GM19351 (cell line): ENCODE results near the gene MEIS3.

Source experiments
- ATAC-seq: cut with Tn5 transposase; IDR thresholded peaks from one replicate; pipeline ENCODE4 v1.9.1; 2021; ENCODE audit warnings: mild to moderate bottlenecking, moderate library complexity; ENCODE audit not compliant: unreplicated experiment

MEIS3 gene

GRCh38 chr19:47419030-47419783 lies at the start of gene MEIS3:
MEIS3 (minus strand) TSS chr19:47419527; CDS start chr19:47419081, 446 bp downstream.
- ATAC-seq: no peak

DNA sequence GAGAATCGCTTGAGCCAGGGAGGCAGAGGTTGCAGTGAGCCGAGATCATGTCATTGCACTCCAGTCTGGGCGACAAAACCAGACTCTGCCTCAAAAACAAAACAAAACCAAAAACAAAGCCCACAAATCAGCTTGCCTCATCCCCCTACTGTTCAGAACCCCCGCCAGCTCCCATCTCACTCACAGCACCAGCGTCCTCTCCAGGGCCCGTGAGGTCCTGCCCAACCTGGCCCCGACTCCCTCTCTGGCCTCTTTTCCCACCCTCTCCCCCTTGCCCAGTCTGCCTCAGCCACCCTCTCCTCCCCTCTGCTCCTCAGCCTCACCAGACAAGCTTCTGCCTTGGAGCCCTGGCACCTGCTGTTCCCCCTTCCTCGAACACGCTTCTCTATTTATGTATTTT lies 48.6 kb upstream of the MEIS3 start:
- ATAC-seq: no peak

DNA sequence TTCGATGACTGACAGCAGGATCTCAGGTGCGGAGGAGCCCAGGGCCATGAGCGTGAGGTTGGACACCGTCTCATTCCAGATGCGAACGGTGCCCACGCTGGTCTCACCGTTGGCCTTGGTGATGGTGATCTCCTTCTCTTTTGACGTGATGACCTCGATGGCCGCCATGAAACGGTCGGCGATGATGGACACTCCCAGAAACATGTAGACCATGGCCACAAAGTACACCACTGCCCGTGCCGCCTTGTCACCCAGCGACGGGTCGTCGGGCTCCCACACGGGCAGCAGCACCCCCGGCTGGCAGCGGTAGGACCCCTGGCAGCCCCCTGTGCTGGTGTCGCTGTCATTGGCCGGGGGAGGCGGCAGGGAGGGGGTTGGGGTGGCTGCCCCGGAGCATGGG lies 46.6 kb upstream of the MEIS3 start:
- no peak for ATAC-seq

- ATAC-seq: no peak
Observed at GRCh38 chr19:47464675-47465419, 45.5 kb upstream of the MEIS3 start.

DNA sequence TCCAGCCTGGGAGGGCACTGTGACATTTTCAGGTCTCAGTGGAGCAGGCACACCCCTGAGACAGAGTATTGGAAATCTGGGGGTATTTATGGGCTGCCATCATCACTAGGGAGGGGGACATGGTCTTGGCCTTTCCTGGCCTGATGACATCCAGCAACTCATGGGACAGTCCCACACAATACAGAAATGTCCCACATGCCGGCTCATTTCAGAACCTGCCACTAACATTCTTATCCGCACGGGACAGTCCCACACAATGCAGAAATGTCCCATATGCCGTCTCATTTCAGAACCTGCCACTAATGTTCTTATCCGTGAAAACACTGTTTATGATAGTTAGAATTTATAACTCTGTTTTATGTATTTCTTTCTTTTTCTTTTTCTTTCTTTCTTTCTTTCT lies 42.5 kb upstream of the MEIS3 start:
- ATAC-seq: no peak

DNA sequence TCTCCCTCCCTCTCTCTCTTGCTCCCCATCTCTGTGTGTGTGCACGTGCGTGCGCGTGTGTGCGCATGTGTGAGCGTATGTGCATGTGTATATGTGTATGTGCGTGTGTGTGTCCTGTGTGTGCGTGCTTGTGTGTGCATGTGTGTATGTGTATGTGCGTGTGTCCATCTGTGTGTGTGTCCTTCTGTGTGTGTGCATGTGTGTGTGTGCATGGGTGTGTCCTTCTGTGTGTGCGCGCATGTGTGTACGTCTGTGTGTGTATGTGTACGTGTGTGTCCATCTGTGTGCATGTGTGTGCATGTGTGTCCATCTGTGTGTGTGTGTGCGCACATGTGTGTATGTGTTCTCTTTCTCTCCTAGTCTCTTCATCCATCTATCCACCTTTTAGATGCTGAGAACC lies 40.1 kb upstream of the MEIS3 start:
- no peak for ATAC-seq

DNA sequence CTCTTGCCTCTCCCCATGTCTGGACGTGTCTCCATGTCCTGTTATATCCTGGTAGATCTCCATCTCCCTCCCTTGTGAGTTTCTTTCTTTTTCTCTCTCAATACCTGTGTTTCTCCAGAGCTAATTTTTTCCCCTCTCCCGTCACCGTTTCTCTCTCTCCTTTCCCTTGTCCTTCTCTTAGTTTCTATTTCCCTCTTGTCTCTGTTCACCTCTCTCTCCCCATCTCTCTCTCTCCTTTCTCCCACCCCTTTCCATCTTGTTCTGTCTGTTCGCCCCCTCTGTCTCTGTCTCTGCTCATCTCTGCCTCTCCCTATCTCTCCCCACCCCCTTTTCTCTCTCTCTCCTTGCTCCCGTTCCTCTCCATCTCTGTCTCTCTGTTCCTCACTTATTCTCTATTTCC lies 39.3 kb upstream of the MEIS3 start:
- no peak for ATAC-seq

- ATAC-seq: no peak
Observed at GRCh38 chr19:47456721-47457474, 37.6 kb upstream of the MEIS3 start.

DNA sequence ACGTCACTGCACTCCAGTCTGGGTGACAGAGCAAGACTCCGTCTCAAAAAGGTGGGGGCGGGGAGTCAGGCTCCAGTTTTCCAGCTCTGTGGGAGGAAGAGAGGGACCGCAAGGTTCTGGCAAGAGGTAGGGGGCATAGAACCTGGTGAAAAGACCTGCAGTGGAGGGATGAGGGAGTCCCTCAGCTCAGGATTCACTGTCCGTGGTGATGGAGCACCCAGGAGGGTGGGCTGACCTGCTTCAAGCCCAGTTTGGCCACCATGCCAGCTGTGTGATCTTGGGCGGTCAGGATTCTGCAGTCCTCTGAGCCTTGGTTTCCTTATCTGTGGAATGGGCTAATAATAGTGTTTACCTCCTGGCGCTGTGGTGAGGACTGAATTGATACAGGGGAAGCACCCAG lies 31.2 kb upstream of the MEIS3 start:
- no peak for ATAC-seq

GRCh38 chr19:47448360-47448727 lies 29.0 kb upstream of the MEIS3 start:
- ATAC-seq: no peak

DNA sequence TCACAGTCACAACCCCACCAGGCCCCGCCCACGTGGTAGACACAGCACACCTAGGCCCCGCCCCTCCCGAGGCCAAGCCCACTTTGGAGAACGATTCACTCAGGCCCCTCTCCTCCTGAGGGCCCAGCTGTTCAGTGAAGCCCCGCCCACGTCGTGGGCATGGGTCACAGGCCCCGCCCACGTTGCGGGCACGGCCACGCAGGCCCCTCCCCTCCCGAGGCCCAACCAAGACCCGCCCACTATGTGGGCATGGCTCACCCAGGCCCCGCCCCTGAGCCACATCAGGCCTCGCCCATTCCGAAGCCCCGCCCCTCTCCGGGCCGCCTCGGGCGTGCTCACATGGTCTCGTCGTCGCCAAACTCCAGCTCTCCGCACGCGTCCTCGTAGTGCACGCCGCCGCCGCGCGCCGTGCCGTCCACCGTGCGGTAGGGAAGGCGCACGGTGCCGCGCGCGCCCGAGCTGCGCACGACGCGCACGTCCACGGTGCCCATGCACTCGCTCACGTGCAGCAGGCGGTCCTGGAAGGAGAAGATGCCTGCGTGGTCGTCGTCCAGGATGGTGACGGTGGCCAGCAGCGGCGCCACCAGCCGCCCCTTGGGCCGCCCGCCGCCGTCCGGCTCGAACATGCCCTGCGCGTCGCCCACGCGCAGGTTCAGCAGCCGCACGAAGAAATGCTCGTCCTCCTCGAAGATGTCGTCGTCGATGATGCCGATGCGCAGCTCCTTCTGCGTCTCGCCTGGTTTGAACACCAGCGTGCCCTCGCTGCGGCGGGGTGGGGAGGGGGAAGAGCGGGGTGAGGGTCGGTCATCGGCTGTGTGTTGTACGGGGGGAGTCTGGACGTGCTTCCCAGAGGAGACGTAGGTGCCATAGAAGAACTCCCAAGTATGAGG lies 28.4 kb upstream of the MEIS3 start:
- no peak for ATAC-seq

- no peak for ATAC-seq
Observed at GRCh38 chr19:47446534-47447469, 27.5 kb upstream of the MEIS3 start.

GRCh38 chr19:47445937-47446402 lies 26.6 kb upstream of the MEIS3 start:
- no peak for ATAC-seq

GRCh38 chr19:47445527-47445926 lies 26.2 kb upstream of the MEIS3 start:
- ATAC-seq: no peak

- ATAC-seq: no peak
Observed at GRCh38 chr19:47444388-47444821, 25.1 kb upstream of the MEIS3 start.

GRCh38 chr19:47443331-47443730 lies 24.0 kb upstream of the MEIS3 start:
- ATAC-seq: no peak

DNA sequence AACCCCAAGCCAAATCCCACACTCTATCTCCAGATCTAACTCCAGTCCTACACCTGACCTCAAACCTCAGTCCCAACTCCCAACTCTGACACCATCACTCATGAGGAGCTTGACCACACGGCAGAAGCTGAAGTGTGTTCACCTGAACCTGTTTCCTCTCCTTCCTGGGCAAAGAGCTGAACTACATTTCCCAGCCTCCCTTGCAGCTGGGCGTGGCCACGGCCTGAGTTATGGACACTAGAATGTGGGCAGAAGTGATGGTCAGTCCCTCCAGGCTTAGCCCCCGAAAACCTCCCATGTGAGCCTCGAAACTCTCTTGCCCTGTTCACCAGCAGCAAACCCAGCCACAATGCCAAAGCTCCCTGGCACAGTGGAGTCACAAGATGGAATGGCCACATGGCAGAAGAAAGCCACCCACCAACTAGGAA lies 19.5 kb upstream of the MEIS3 start:
- ATAC-seq: no peak

- ATAC-seq: no peak
Observed at GRCh38 chr19:47437500-47437899, 18.2 kb upstream of the MEIS3 start.

- no peak for ATAC-seq
Observed at GRCh38 chr19:47436712-47437401, 17.5 kb upstream of the MEIS3 start.
